WTC11 (cell line): ENCODE data around the gene NOL9.

Experiments used
- CBFB ChIP-seq: sonication (generic); formaldehyde crosslinking; IDR thresholded peaks from 2 replicates; pipeline ENCODE4 v1.8.1; 2022; ENCODE audit warnings: mild to moderate bottlenecking, low read depth, missing genetic modification reagents
- NFYB ChIP-seq: sonication (generic); formaldehyde crosslinking; conservative IDR thresholded peaks from 2 replicates; pipeline ENCODE4 v1.8.0; 2022; ENCODE audit warnings: low read depth, missing genetic modification reagents
- TF ChIP-seq, protein P1 (sequence below): sonication (generic); formaldehyde crosslinking; IDR thresholded peaks from 2 replicates; pipeline ENCODE4 v1.8.0; 2023; ENCODE audit warnings: mild to moderate bottlenecking, missing genetic modification reagents
- TF ChIP-seq, protein P2 (sequence below): sonication (generic); formaldehyde crosslinking; IDR thresholded peaks from 2 replicates; pipeline ENCODE4 v1.8.1; 2023; ENCODE audit warnings: mild to moderate bottlenecking, moderate library complexity, missing genetic modification reagents
- TF ChIP-seq, protein P3 (sequence below): fragments of 200-600 bp; IDR thresholded peaks from 2 replicates; pipeline ENCODE4 v1.8.0; 2022; ENCODE audit warnings: antibody characterized with exemption

DNA sequence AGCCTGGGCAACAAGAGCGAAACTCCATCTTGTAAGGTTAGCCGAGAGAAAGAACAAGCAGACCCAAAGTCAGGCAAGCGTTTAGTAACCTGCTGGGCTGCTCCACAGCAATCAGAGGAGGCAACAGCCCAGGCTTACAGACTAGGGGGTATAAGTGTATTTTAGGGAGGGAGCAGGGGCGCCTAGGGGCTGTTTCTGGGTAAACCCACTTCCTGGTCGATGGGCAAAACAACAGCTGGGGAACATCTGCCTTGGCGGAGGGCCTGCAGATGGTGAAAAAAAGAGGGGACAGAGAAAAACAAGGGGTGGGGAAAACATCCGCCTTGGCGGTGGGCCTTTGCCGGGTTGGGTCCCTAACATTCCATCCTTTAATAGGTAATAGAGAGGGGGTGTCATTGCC lies 6.0 kb upstream of the NOL9 start:
- TF ChIP-seq CBFB (CRISPR knock-in tag) = no peak
- TF ChIP-seq, protein P1, sequence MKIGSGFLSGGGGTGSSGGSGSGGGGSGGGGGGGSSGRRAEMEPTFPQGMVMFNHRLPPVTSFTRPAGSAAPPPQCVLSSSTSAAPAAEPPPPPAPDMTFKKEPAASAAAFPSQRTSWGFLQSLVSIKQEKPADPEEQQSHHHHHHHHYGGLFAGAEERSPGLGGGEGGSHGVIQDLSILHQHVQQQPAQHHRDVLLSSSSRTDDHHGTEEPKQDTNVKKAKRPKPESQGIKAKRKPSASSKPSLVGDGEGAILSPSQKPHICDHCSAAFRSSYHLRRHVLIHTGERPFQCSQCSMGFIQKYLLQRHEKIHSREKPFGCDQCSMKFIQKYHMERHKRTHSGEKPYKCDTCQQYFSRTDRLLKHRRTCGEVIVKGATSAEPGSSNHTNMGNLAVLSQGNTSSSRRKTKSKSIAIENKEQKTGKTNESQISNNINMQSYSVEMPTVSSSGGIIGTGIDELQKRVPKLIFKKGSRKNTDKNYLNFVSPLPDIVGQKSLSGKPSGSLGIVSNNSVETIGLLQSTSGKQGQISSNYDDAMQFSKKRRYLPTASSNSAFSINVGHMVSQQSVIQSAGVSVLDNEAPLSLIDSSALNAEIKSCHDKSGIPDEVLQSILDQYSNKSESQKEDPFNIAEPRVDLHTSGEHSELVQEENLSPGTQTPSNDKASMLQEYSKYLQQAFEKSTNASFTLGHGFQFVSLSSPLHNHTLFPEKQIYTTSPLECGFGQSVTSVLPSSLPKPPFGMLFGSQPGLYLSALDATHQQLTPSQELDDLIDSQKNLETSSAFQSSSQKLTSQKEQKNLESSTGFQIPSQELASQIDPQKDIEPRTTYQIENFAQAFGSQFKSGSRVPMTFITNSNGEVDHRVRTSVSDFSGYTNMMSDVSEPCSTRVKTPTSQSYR = no peak
- TF ChIP-seq, protein P2, sequence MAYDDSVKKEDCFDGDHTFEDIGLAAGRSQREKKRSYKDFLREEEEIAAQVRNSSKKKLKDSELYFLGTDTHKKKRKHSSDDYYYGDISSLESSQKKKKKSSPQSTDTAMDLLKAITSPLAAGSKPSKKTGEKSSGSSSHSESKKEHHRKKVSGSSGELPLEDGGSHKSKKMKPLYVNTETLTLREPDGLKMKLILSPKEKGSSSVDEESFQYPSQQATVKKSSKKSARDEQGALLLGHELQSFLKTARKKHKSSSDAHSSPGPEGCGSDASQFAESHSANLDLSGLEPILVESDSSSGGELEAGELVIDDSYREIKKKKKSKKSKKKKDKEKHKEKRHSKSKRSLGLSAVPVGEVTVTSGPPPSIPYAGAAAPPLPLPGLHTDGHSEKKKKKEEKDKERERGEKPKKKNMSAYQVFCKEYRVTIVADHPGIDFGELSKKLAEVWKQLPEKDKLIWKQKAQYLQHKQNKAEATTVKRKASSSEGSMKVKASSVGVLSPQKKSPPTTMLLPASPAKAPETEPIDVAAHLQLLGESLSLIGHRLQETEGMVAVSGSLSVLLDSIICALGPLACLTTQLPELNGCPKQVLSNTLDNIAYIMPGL (CRISPR knock-in tag) = no peak
- TF ChIP-seq, protein P3, sequence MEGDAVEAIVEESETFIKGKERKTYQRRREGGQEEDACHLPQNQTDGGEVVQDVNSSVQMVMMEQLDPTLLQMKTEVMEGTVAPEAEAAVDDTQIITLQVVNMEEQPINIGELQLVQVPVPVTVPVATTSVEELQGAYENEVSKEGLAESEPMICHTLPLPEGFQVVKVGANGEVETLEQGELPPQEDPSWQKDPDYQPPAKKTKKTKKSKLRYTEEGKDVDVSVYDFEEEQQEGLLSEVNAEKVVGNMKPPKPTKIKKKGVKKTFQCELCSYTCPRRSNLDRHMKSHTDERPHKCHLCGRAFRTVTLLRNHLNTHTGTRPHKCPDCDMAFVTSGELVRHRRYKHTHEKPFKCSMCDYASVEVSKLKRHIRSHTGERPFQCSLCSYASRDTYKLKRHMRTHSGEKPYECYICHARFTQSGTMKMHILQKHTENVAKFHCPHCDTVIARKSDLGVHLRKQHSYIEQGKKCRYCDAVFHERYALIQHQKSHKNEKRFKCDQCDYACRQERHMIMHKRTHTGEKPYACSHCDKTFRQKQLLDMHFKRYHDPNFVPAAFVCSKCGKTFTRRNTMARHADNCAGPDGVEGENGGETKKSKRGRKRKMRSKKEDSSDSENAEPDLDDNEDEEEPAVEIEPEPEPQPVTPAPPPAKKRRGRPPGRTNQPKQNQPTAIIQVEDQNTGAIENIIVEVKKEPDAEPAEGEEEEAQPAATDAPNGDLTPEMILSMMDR = no peak
- TF ChIP-seq NFYB = no peak
